Measurements from ENCODE around the gene CD82.

CD82 gene

DNA sequence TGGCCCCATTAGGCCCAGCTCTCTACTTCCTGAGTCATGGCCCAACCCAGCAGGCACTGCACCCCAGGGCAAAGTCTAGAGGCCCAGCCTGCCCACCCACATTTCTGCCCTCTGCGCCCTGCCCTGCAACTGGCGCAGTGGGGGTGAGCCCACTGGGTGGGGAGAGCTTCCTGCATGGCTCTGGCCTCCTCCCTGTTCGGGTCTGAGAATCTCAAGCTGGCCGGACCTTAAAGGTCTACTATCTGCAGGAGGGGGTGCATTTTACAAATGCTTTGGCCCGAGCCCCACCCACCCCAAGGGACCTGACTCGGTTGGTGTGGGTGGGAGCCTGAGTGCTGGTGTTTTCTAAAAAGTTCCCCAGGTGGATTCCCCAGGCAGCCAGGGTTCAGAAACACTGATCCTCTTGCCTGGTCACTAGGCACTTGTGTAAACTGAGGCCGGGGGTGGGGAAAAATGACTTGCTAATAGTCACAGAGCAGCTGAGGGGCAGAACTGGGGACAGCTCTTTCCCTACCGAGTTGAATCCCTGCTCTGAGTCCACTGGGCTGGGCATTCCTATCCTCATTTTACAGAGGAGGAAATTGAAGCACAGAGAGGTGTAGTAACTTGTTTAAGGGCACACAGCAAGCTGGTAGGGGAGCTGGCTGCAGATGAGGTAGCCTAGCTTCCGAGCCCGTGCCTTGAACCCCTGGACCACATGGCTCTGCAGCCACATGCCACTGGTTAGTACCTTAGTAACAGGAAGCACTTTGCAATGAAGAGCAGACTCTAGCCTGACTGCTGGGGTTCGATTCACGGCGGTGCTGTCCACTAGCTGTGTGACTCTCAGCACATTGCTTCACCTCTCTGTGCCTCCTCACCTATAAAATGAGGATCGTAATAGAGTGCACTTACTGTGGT is 36.3 kb downstream of the CD82 start:
- ATAC-seq: no peak
- TF ChIP-seq ARNTL (CRISPR knock-in tag; IDR thresholded peaks at IDR 0.05; ENCODE audit: borderline replicate concordance, low read depth) (no peak), ZNF8 (CRISPR knock-in tag; IDR thresholded peaks at IDR 0.05) (no peak), ZC3H10 (CRISPR knock-in tag; IDR thresholded peaks at IDR 0.05) (no peak), TCF4 (CRISPR knock-in tag; IDR thresholded peaks at IDR 0.05; ENCODE audit: borderline replicate concordance) (no peak), PATZ1 (CRISPR knock-in tag; IDR thresholded peaks at IDR 0.05; ENCODE audit: borderline replicate concordance) (no peak), OSR1 (CRISPR knock-in tag; IDR thresholded peaks at IDR 0.05) (no peak), TOX (CRISPR knock-in tag; IDR thresholded peaks at IDR 0.05; ENCODE audit: borderline replicate concordance) (no peak), ISL1 (CRISPR knock-in tag; IDR thresholded peaks at IDR 0.05) (no peak), SNAI2 (CRISPR knock-in tag; IDR thresholded peaks at IDR 0.05) (no peak), CSDC2 (CRISPR knock-in tag; IDR thresholded peaks at IDR 0.05) (no peak), RARB (CRISPR knock-in tag; IDR thresholded peaks at IDR 0.05) (no peak), ESRRG (CRISPR knock-in tag; IDR thresholded peaks at IDR 0.05) (no peak), POU6F1 (CRISPR knock-in tag; IDR thresholded peaks at IDR 0.05; ENCODE audit: borderline replicate concordance, low read depth) (no peak), ZFP30 (CRISPR knock-in tag; IDR thresholded peaks at IDR 0.05) (no peak), CREB5 (CRISPR knock-in tag; IDR thresholded peaks at IDR 0.05; ENCODE audit: low read depth) (no peak), ZNF70 (CRISPR knock-in tag; IDR thresholded peaks at IDR 0.05) (no peak), BACH2 (CRISPR knock-in tag; IDR thresholded peaks at IDR 0.05; ENCODE audit: borderline replicate concordance) (no peak)
- TF ChIP-seq, protein P1, sequence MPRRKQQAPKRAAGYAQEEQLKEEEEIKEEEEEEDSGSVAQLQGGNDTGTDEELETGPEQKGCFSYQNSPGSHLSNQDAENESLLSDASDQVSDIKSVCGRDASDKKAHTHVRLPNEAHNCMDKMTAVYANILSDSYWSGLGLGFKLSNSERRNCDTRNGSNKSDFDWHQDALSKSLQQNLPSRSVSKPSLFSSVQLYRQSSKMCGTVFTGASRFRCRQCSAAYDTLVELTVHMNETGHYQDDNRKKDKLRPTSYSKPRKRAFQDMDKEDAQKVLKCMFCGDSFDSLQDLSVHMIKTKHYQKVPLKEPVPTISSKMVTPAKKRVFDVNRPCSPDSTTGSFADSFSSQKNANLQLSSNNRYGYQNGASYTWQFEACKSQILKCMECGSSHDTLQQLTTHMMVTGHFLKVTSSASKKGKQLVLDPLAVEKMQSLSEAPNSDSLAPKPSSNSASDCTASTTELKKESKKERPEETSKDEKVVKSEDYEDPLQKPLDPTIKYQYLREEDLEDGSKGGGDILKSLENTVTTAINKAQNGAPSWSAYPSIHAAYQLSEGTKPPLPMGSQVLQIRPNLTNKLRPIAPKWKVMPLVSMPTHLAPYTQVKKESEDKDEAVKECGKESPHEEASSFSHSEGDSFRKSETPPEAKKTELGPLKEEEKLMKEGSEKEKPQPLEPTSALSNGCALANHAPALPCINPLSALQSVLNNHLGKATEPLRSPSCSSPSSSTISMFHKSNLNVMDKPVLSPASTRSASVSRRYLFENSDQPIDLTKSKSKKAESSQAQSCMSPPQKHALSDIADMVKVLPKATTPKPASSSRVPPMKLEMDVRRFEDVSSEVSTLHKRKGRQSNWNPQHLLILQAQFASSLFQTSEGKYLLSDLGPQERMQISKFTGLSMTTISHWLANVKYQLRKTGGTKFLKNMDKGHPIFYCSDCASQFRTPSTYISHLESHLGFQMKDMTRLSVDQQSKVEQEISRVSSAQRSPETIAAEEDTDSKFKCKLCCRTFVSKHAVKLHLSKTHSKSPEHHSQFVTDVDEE (CRISPR knock-in tag; IDR thresholded peaks at IDR 0.05): no peak
- TF ChIP-seq, protein P2, sequence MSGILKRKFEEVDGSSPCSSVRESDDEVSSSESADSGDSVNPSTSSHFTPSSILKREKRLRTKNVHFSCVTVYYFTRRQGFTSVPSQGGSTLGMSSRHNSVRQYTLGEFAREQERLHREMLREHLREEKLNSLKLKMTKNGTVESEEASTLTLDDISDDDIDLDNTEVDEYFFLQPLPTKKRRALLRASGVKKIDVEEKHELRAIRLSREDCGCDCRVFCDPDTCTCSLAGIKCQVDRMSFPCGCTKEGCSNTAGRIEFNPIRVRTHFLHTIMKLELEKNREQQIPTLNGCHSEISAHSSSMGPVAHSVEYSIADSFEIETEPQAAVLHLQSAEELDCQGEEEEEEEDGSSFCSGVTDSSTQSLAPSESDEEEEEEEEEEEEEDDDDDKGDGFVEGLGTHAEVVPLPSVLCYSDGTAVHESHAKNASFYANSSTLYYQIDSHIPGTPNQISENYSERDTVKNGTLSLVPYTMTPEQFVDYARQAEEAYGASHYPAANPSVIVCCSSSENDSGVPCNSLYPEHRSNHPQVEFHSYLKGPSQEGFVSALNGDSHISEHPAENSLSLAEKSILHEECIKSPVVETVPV (CRISPR knock-in tag; IDR thresholded peaks at IDR 0.05): no peak

GRCh38 chr11:44602891-44603310 is 37.4 kb downstream of the CD82 start:
- peak; percentile 60 for ATAC-seq
- TF ChIP-seq PATZ1 (CRISPR knock-in tag; IDR thresholded peaks at IDR 0.05; ENCODE audit: borderline replicate concordance): no peak
- no peak for TF ChIP-seq OSR1 (CRISPR knock-in tag; IDR thresholded peaks at IDR 0.05)
- TF ChIP-seq ZFP30 (CRISPR knock-in tag; IDR thresholded peaks at IDR 0.05): no peak
- no peak for TF ChIP-seq TOX (CRISPR knock-in tag; IDR thresholded peaks at IDR 0.05; ENCODE audit: borderline replicate concordance)
- TF ChIP-seq ESRRG (CRISPR knock-in tag; IDR thresholded peaks at IDR 0.05): no peak
- TF ChIP-seq ARNTL (CRISPR knock-in tag; IDR thresholded peaks at IDR 0.05; ENCODE audit: borderline replicate concordance, low read depth): no peak
- TF ChIP-seq GLIS3 (CRISPR knock-in tag; IDR thresholded peaks at IDR 0.05): no peak
- TF ChIP-seq ZC3H10 (CRISPR knock-in tag; IDR thresholded peaks at IDR 0.05): no peak
- TF ChIP-seq, protein P2 (CRISPR knock-in tag; IDR thresholded peaks at IDR 0.05): no peak
- TF ChIP-seq PPARA (CRISPR knock-in tag; IDR thresholded peaks at IDR 0.05; ENCODE audit: borderline replicate concordance): no peak
- TF ChIP-seq, protein P1 (CRISPR knock-in tag; IDR thresholded peaks at IDR 0.05): no peak
- TF ChIP-seq RARB (CRISPR knock-in tag; IDR thresholded peaks at IDR 0.05): no peak

All from SK-N-SH treated with all-trans-retinoic acid at 6 μM for 48 hours (cell line).